GM12801 (cell line): ENCODE results near the gene KDM6A.

ENCODE experiments used
- CTCF ChIP-seq: IDR thresholded peaks from one replicate; pipeline ENCODE4 v1.5.1; 2011; ENCODE audit warnings: control low read depth; ENCODE audit not compliant: insufficient read length; ENCODE audit errors: extremely low read depth

KDM6A gene

GRCh38 chrX:44872821-44873414 is at the start of gene KDM6A:
Gene KDM6A, plus strand, starts transcription at chrX:44873188. Its CDS starts 364 bp downstream, at chrX:44873552.
- TF ChIP-seq CTCF: no peak

GRCh38 chrX:44828008-44828605 is 44.9 kb upstream of the KDM6A start:
- TF ChIP-seq CTCF: no peak

- TF ChIP-seq CTCF: no peak
Measured at GRCh38 chrX:44829832-44830231, 43.2 kb upstream of the KDM6A start.

- TF ChIP-seq CTCF: no peak
Measured at GRCh38 chrX:44842550-44843317, 30.3 kb upstream of the KDM6A start.

GRCh38 chrX:44843318-44843702 is 29.7 kb upstream of the KDM6A start:
- no peak for TF ChIP-seq CTCF

GRCh38 chrX:44843753-44844152 is 29.2 kb upstream of the KDM6A start, which contains the start of gene DUSP21:
Gene DUSP21, plus strand, starts transcription at chrX:44844021. Its CDS starts 112 bp downstream, at chrX:44844133.
- no peak for TF ChIP-seq CTCF

- no peak for TF ChIP-seq CTCF
Measured at GRCh38 chrX:44844204-44844603, 28.8 kb upstream of the KDM6A start.
